ENCODE measurements around the gene ZNF397. TPM values are rescaled to one million over a fixed set of nuclear protein-coding genes. Genes with fewer than 3 reads are reported as not detected.

The ZNF397 gene
- total RNA-seq, 1 experiment from 2014 or later, result 23.8 TPM

DNA sequence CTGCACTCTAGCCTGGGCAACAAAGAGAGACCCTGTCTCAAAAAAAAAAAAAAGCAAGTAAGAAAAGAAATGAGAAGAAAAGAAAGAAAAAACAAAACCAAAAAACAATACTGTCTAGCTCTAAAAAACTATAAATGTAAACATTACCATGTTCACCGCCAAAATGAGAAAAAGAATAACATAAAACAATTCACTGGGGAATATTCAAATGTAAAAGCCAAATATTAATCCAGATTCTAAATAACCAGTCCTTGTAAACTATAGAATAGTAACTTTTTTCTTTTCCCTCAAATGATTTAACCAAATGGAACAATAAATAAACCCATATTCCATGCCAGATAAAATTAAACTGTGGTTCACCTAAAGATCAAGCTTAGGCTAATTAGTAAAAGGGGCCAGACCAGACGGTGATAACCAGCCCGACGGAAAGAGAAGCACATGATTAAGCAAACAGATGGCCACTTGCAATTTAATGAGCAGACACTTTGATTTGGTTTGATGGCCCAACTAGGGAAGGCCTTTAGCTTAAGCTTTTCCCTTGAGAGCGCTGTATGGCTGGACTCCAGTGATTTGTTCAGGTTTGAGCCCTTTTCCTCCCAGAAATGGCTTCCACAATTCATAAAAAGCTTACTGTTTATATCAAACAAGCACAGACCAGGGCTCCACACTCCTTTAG, 39.4 kb upstream of the ZNF397 start:
- no TSS peak for BruUV-seq (replicated peaks)
- Histone ChIP-seq H3K79me2 (ENCODE audit: insufficient read depth, low read length) (no peaks in the 10 kb centered on the region), H3K9me3 (ENCODE audit: control insufficient read depth in 1 of 2, insufficient read depth in 1 of 2, low read depth in 1 of 2, low read length in 2 of 2) (no peaks in the 10 kb centered on the region), H3K4me1 (ENCODE audit: control insufficient read depth in 1 of 2, insufficient read depth in 2 of 2, low read length in 2 of 2) (no peaks in the 10 kb centered on the region), H3K4me2 (ENCODE audit: low read length) (no peak overlapping the region), H3K36me3 (ENCODE audit: control insufficient read depth in 1 of 2, insufficient read depth in 2 of 2, low read length in 2 of 2) (no peaks in the 10 kb centered on the region), H4K20me1 (ENCODE audit: insufficient read depth) (no peaks in the 10 kb centered on the region), H3K4me3 (replicated peaks in 1 of 2; ENCODE audit: low read depth in 1 of 2, low read length in 2 of 2) (no peak overlapping the region), H3K9me2 (ENCODE audit: insufficient read depth) (no peaks in the 10 kb centered on the region), H3K9ac (ENCODE audit: low read length) (no peak overlapping the region), H3K27me3 (ENCODE audit: insufficient read depth, low read length) (no peaks in the 10 kb centered on the region), H3K27ac (ENCODE audit: low read depth, low read length) (no peak overlapping the region), H2AFZ (ENCODE audit: low read depth, low read length, poor library complexity, severe bottlenecking) (no peak overlapping the region)
- CTCF ChIA-PET, result no interaction called here
- intact Hi-C loops (cut with micrococcal nuclease), result no loop called here
- TF ChIP-seq CEBPB (IDR thresholded peaks at IDR 0.05; ENCODE audit: low read depth) (no peak), POLR2A (IDR thresholded peaks at IDR 0.05; ENCODE audit: borderline replicate concordance, extremely low read depth, insufficient read depth, insufficient read length) (no peak)
- TF ChIP-seq, protein P1, sequence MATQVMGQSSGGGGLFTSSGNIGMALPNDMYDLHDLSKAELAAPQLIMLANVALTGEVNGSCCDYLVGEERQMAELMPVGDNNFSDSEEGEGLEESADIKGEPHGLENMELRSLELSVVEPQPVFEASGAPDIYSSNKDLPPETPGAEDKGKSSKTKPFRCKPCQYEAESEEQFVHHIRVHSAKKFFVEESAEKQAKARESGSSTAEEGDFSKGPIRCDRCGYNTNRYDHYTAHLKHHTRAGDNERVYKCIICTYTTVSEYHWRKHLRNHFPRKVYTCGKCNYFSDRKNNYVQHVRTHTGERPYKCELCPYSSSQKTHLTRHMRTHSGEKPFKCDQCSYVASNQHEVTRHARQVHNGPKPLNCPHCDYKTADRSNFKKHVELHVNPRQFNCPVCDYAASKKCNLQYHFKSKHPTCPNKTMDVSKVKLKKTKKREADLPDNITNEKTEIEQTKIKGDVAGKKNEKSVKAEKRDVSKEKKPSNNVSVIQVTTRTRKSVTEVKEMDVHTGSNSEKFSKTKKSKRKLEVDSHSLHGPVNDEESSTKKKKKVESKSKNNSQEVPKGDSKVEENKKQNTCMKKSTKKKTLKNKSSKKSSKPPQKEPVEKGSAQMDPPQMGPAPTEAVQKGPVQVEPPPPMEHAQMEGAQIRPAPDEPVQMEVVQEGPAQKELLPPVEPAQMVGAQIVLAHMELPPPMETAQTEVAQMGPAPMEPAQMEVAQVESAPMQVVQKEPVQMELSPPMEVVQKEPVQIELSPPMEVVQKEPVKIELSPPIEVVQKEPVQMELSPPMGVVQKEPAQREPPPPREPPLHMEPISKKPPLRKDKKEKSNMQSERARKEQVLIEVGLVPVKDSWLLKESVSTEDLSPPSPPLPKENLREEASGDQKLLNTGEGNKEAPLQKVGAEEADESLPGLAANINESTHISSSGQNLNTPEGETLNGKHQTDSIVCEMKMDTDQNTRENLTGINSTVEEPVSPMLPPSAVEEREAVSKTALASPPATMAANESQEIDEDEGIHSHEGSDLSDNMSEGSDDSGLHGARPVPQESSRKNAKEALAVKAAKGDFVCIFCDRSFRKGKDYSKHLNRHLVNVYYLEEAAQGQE (IDR thresholded peaks at IDR 0.05; ENCODE audit: low read depth), result no peak
- ATAC-seq, result no peak
- DNase-seq (ENCODE audit: low read depth, low spot score), result no peak
- POLR2A ChIA-PET, result no interaction called here
- RAD21 ChIA-PET (ENCODE audit: low non-redundant PET in 1 of 2, low total read pairs in 2 of 2, uncharacterized antibody in 2 of 2, unreplicated experiment in 2 of 2), result no interaction called here

DNA sequence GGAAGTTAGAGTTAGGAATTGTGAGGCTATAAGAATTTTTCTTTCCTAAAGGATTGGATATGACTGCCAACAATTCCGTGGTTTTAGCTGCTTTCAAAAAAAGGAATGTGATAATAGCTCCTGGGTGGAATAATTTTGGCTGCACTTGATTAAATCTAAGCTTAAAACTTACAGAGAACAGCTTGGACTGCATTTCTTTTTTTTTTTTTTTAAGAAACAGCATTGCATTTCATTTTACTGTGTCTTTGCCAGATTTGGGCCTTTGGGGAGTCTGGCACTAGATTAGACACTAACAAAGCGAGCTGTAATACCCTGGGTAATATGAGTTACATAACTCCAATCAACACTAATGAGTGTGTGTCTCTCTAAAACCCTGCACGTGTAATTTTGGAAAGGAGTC, 37.8 kb upstream of the ZNF397 start:
- TF ChIP-seq SP1 (IDR thresholded peaks at IDR 0.05; ENCODE audit: low read depth), result no peak
- no peak for TF ChIP-seq SIN3A (IDR thresholded peaks at IDR 0.05; ENCODE audit: low read depth)
- TF ChIP-seq, protein P2, sequence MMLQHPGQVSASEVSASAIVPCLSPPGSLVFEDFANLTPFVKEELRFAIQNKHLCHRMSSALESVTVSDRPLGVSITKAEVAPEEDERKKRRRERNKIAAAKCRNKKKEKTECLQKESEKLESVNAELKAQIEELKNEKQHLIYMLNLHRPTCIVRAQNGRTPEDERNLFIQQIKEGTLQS (IDR thresholded peaks at IDR 0.05), result no peak
- no peak for TF ChIP-seq CEBPB (IDR thresholded peaks at IDR 0.05; ENCODE audit: low read depth)
- no peak for TF ChIP-seq SRF (IDR thresholded peaks at IDR 0.05; ENCODE audit: low read depth)
- Histone ChIP-seq H2AFZ (ENCODE audit: low read depth, low read length, poor library complexity, severe bottlenecking) (no peak overlapping the region), H3K9me2 (ENCODE audit: insufficient read depth) (no peaks in the 10 kb centered on the region), H4K20me1 (ENCODE audit: insufficient read depth) (no peaks in the 10 kb centered on the region), H3K27me3 (ENCODE audit: insufficient read depth, low read length) (no peaks in the 10 kb centered on the region), H3K9ac (ENCODE audit: low read length) (no peak overlapping the region), H3K27ac (ENCODE audit: low read depth, low read length) (no peak overlapping the region), H3K79me2 (ENCODE audit: insufficient read depth, low read length) (no peaks in the 10 kb centered on the region), H3K9me3 (ENCODE audit: control insufficient read depth in 1 of 2, insufficient read depth in 1 of 2, low read depth in 1 of 2, low read length in 2 of 2) (no peaks in the 10 kb centered on the region), H3K36me3 (ENCODE audit: control insufficient read depth in 1 of 2, insufficient read depth in 2 of 2, low read length in 2 of 2) (no peaks in the 10 kb centered on the region), H3K4me2 (ENCODE audit: low read length) (no peak overlapping the region), H3K4me3 (replicated peaks in 1 of 2; ENCODE audit: low read depth in 1 of 2, low read length in 2 of 2) (no peak overlapping the region), H3K4me1 (ENCODE audit: control insufficient read depth in 1 of 2, insufficient read depth in 2 of 2, low read length in 2 of 2) (no peaks in the 10 kb centered on the region)
- no peak for DNase-seq (ENCODE audit: low read depth, low spot score)
- no TSS peak for BruUV-seq (replicated peaks)
- ChIA-PET RAD21 (ENCODE audit: low non-redundant PET in 1 of 2, low total read pairs in 2 of 2, uncharacterized antibody in 2 of 2, unreplicated experiment in 2 of 2) (interaction anchor here in 1 of 2 experiments (0.7 kb wide), 1 partner anchor 17 kb away, joined by 3 read pairs; no protein-coding TSS in a partner anchor), CTCF (no interaction called here), POLR2A (no interaction called here)
- no peak for ATAC-seq
- intact Hi-C loops (cut with micrococcal nuclease), result no loop called here
